PFSK-1 (cell line): ENCODE data around the gene ZNF79.

Source experiments
- FOXP2 ChIP-seq: optimal IDR thresholded peaks from 2 replicates; pipeline ENCODE3; 2011; ENCODE audit warnings: borderline replicate concordance, control low read depth, inconsistent platforms; ENCODE audit not compliant: insufficient read depth; ENCODE audit errors: extremely low read length, extremely low read depth
- POLR2AphosphoS5 ChIP-seq: IDR thresholded peaks from 2 replicates; pipeline ENCODE4 v1.6.1; 2012; ENCODE audit warnings: low read depth, mild to moderate bottlenecking, control low read depth, low read length, moderate library complexity
- REST ChIP-seq, 2 experiments: IDR thresholded peaks; 2 replicates each; pipeline versions ENCODE4 v1.6.1 to v1.8.0; 2011 to 2012; ENCODE audit warnings: low read depth in 2 of 2, low read length in 2 of 2, control low read depth in 1 of 2, inconsistent platforms in 1 of 2, mild to moderate bottlenecking in 1 of 2, moderate library complexity in 1 of 2; ENCODE audit not compliant: insufficient read depth in 1 of 2
- SIN3A ChIP-seq: IDR thresholded peaks from 2 replicates; pipeline ENCODE4 v1.6.1; 2012; ENCODE audit warnings: mild to moderate bottlenecking, low read length, moderate library complexity, borderline replicate concordance; ENCODE audit not compliant: insufficient read depth
- TAF1 ChIP-seq: IDR thresholded peaks from 2 replicates; pipeline ENCODE4 v1.6.1; 2012; ENCODE audit warnings: low read length, control low read depth, borderline replicate concordance; ENCODE audit not compliant: insufficient read depth

The ZNF79 gene

GRCh38 chr9:127463911-127464310 lies 39.7 kb downstream of the ZNF79 start:
- TF ChIP-seq SIN3A (no peak), TAF1 (no peak), POLR2AphosphoS5 (no peak), FOXP2 (no peak), REST (IDR thresholded peaks at IDR 0.05; ENCODE audit: insufficient read depth in 1 of 2, low read depth in 2 of 2, low read length in 2 of 2) (no peak)

GRCh38 chr9:127467621-127468020 lies 43.4 kb downstream of the ZNF79 start:
- no peak for TF ChIP-seq SIN3A
- TF ChIP-seq TAF1 = no peak
- TF ChIP-seq FOXP2 = no peak

- TF ChIP-seq REST (IDR thresholded peaks at IDR 0.05; ENCODE audit: insufficient read depth in 1 of 2, low read depth in 2 of 2, low read length in 2 of 2) = no peak
- TF ChIP-seq TAF1 = no peak
- TF ChIP-seq FOXP2 = no peak
- TF ChIP-seq POLR2AphosphoS5 = no peak
- TF ChIP-seq SIN3A = no peak
Measured at GRCh38 chr9:127470662-127471061, 46.5 kb downstream of the ZNF79 start.

- no peak for TF ChIP-seq POLR2AphosphoS5
- no peak for TF ChIP-seq SIN3A
- no peak for TF ChIP-seq FOXP2
- TF ChIP-seq TAF1 = no peak
- no peak for TF ChIP-seq REST (IDR thresholded peaks at IDR 0.05; ENCODE audit: insufficient read depth in 1 of 2, low read depth in 2 of 2, low read length in 2 of 2)
Measured at GRCh38 chr9:127473501-127473900, 49.3 kb downstream of the ZNF79 start.

GRCh38 chr9:127473932-127474331 lies 49.8 kb downstream of the ZNF79 start:
- no peak for TF ChIP-seq TAF1

- TF ChIP-seq REST (IDR thresholded peaks at IDR 0.05; ENCODE audit: insufficient read depth in 1 of 2, low read depth in 2 of 2, low read length in 2 of 2) (no peak), SIN3A (no peak), FOXP2 (no peak), TAF1 (no peak), POLR2AphosphoS5 (no peak)
Measured at GRCh38 chr9:127474592-127474991, 50.4 kb downstream of the ZNF79 start.
